NCI-H526 (cell line): ENCODE results near the gene SMARCD1.
"Not testable (repeated sequence)": the region's sequence is repeated elsewhere in the genome, so short reads cannot be mapped to it uniquely, and the experiment has no call there.

Experiments used
- DNase-seq, 2 experiments: peaks; one replicate each; lab custom pipeline; 2025; lab: John Stamatoyannopoulos, UW

Gene SMARCD1

DNA sequence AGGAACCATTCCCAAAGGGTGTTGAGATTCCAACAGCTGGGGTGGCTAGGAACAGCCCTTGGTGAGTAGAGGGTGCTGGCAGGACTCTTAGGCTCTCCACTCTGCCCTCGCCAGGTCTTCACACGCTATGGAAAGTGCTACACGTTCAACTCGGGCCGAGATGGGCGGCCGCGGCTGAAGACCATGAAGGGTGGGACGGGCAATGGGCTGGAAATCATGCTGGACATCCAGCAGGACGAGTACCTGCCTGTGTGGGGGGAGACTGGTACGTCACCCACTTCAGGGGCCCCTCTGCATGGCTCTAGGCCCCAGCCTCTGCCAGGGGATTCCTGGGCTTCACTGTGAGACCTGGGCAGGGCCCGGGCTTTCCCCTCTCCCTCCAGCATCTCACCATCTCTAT, 8.0 kb upstream of the SMARCD1 start:
- no peak for DNase-seq

- no peak for DNase-seq
Measured at GRCh38 chr12:50078281-50078680, 6.9 kb upstream of the SMARCD1 start.

GRCh38 chr12:50079771-50080170, 5.4 kb upstream of the SMARCD1 start:
- no peak for DNase-seq

DNA sequence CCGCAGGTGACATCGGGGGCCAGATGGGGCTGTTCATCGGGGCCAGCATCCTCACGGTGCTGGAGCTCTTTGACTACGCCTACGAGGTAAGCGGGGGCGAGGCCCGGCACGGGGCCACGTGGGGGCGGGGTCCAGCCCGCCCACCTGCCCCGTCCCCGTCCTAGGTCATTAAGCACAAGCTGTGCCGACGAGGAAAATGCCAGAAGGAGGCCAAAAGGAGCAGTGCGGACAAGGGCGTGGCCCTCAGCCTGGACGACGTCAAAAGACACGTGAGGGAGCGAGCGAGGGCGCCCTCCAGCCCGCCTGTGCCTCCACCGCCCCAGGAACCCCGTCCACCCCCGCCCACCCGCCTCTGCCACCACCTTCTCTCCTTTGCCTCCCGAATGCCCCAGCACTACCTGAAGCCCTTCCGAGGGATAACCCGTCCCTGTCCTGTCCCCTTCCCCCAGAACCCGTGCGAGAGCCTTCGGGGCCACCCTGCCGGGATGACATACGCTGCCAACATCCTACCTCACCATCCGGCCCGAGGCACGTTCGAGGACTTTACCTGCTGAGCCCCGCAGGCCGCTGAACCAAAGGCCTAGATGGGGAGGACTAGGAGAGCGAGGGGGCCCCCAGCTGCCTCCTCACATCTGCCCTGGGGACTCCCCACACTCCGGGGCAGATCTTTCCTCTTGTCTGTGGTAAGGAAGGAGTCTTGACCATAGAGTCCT, 3.9 kb upstream of the SMARCD1 start:
- DNase-seq, result no peak

GRCh38 chr12:50082644-50083043, 2.5 kb upstream of the SMARCD1 start:
- no peak for DNase-seq

GRCh38 chr12:50083301-50083700, 1.8 kb upstream of the SMARCD1 start:
- DNase-seq, result no peak

GRCh38 chr12:50084409-50084774, 750 bp upstream of the SMARCD1 start:
- DNase-seq, result not testable (repeated sequence)

- DNase-seq, result no peak
Measured at GRCh38 chr12:50085615-50086072, 502 bp downstream of the SMARCD1 start.

GRCh38 chr12:50086148-50086547, 1.0 kb downstream of the SMARCD1 start:
- DNase-seq, result peak in 1 of 2 experiments; percentile 23

GRCh38 chr12:50087151-50087550, 2.0 kb downstream of the SMARCD1 start:
- no peak for DNase-seq

- no peak for DNase-seq
Measured at GRCh38 chr12:50087995-50088394, 2.9 kb downstream of the SMARCD1 start.

GRCh38 chr12:50088577-50089335, 3.6 kb downstream of the SMARCD1 start:
- DNase-seq, result peak; percentile 37 to 83

DNA sequence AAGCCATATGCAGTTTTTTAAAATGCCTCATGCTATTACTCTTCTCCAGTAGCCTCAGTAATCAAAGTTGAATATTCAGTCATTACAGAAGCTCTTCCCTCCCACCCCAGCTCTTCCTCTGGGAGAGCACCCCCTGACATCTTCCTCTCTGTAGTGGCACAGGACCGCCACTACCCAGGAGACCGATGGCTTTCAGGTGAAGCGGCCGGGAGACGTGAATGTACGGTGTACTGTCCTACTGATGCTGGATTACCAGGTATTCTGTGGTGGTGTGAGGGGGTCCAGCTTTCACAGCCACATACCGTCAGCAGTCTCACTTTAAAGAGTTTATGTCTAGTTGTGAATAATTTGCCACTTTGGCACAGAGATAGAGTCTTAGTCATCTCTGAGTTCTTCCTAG, 4.6 kb downstream of the SMARCD1 start:
- no peak for DNase-seq

GRCh38 chr12:50090391-50090790, 5.2 kb downstream of the SMARCD1 start:
- no peak for DNase-seq

DNA sequence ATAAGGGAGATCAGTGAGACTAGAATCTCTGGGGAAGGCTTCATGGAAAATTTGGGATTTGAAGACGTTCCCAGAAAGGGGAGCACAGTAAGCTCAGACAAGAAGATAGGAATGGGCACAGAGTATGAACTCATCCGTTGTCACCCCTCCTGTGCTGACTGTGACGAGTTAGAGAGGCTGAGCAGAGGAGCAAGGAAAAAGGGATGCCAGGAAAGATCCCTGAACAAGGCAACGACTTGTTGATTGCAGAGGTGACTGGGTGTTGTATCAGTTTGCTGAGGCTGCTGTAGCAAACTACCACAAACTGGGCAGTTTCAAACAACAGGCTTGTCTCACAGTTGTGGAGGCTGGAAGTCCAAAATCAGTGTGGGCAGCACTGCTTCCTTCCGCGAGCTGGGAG, 12.8 kb downstream of the SMARCD1 start:
- DNase-seq, result no peak

DNA sequence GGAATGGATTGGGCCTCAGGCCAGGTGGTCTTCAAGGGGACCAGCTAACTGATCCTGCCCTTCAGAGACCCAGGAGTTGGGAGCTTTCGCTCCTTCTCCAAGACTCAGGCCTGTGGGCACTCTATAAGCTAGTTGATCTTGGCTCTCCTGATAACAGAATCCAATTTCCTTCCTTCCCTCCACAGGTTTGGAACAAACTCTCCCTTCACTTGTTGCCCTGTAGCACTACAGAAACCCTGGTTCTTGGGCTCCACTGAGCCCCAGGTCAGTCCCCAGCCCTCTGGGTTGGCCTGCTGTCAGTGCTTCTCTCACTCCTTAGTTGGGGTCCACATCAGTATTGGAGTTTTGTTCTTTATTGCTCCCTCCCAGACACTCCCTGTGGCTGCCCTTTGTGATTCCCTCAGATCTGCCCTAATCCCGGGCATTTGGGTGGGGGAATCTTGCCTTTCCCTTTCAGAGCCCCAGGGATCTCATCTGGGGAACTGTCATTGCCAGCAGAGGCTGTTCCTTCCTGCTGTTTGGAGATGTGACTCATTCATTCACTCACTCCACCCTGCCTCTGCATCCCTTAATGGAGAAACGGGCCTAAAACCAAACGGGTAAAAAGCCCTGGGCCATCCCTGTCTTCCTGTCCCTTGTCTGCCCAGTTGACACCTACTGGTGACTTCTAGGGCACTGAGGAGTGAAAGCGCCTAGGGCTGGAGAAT, 14.3 kb downstream of the SMARCD1 start:
- DNase-seq, result no peak

GRCh38 chr12:50100561-50100960, 15.4 kb downstream of the SMARCD1 start:
- DNase-seq, result no peak

GRCh38 chr12:50101663-50102062, 16.5 kb downstream of the SMARCD1 start:
- peak in 1 of 2 experiments; percentile 24 for DNase-seq

DNA sequence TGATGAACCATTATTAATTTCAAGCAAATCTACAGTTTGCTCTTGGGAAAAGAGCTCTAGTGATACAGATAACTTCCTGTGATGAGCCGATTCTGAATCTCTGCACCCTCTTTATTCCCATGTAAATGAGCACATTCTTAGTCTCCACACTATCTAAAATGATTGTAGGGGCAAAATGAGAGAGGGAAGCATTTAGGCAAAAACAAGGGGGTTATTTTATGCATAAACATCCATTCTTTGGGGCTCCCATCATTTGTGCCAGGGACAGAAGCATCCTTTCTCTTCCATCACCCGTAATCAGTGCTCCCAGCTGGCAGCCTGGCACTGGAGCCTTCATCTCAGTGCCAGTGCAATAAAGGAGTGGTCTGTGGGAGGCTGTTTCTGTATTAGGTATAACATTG, 17.0 kb downstream of the SMARCD1 start:
- no peak for DNase-seq

GRCh38 chr12:50102646-50103309, 17.6 kb downstream of the SMARCD1 start:
- DNase-seq, result no peak

DNA sequence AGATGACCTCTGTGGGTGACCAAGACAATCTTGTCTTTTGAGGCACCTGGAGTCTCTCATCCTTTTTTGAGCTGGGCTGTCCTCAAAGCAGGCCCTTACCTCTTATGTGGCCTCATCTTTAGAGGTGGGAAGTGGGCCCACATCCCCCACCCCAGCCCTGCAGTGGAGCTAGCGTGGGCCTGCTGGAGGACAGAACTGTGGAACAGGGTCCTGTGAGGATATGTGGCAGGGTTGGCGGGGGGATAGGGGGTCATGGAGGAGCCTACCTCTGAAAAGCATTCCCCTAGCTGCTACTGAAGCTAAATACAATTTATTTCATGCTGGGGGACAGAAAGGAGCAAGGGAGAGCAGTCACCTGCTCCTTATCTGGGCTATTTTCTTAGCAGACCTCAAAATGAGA, 18.2 kb downstream of the SMARCD1 start:
- DNase-seq, result no peak

GRCh38 chr12:50103767-50104321, 18.7 kb downstream of the SMARCD1 start, which contains the start of gene GPD1:
GPD1 (plus strand) TSS chr12:50104008; CDS start chr12:50104051, 43 bp downstream.
- peak; percentile 49 to 88 for DNase-seq
